ENCODE measurements around the gene SMYD1. TPM values are rescaled to one million over a fixed set of nuclear protein-coding genes. Genes with fewer than 3 reads are reported as not detected.

SMYD1 gene
- total RNA-seq, 2 donors from 2014 or later = not detected

- intact Hi-C loops (cut with DNase I) = no loop called here
- no peak for DNase-seq (ENCODE audit: low spot score)
Measured at GRCh38 chr2:88113069-88113468, 45.4 kb downstream of the SMYD1 start.

- DNase-seq (ENCODE audit: low spot score) = no peak
- intact Hi-C loops (cut with DNase I) = no loop called here
Measured at GRCh38 chr2:88114889-88115288, 47.3 kb downstream of the SMYD1 start.

GRCh38 chr2:88115825-88116518, 48.3 kb downstream of the SMYD1 start:
- intact Hi-C loops (cut with DNase I) = no loop called here
- DNase-seq (ENCODE audit: low spot score) = no peak

GRCh38 chr2:88116669-88117432, 49.2 kb downstream of the SMYD1 start:
- no peak for DNase-seq (ENCODE audit: low spot score)
- intact Hi-C loops (cut with DNase I) = no loop called here

GRCh38 chr2:88117973-88118372, 50.3 kb downstream of the SMYD1 start:
- no peak for DNase-seq (ENCODE audit: low spot score)
- intact Hi-C loops (cut with DNase I) = no loop called here

GRCh38 chr2:88121678-88122077, 54.1 kb downstream of the SMYD1 start:
- intact Hi-C loops (cut with DNase I) = no loop called here

GRCh38 chr2:88122141-88122884, 54.7 kb downstream of the SMYD1 start:
- intact Hi-C loops (cut with DNase I) = no loop called here
- DNase-seq (ENCODE audit: low spot score) = no peak

More at GRCh38 chr2:88121678-88122077, 54.1 kb downstream of the SMYD1 start:
- no peak for DNase-seq (ENCODE audit: low spot score)

GRCh38 chr2:88123164-88123974, 55.7 kb downstream of the SMYD1 start:
- DNase-seq (ENCODE audit: low spot score) = no peak
- intact Hi-C loops (cut with DNase I) = no loop called here

GRCh38 chr2:88123975-88124917, 56.6 kb downstream of the SMYD1 start:
- intact Hi-C loops (cut with DNase I) = no loop called here
- DNase-seq (ENCODE audit: low spot score) = no peak

- intact Hi-C loops (cut with DNase I) = no loop called here
- DNase-seq (ENCODE audit: low spot score) = no peak
Measured at GRCh38 chr2:88125344-88125923, 57.8 kb downstream of the SMYD1 start.

GRCh38 chr2:88125924-88126771, 58.5 kb downstream of the SMYD1 start:
- no peak for DNase-seq (ENCODE audit: low spot score)
- intact Hi-C loops (cut with DNase I) = no loop called here

GRCh38 chr2:88126772-88127637, 59.4 kb downstream of the SMYD1 start:
- intact Hi-C loops (cut with DNase I) = no loop called here
- no peak for DNase-seq (ENCODE audit: low spot score)

- DNase-seq (ENCODE audit: low spot score) = no peak
- intact Hi-C loops (cut with DNase I) = no loop called here
Measured at GRCh38 chr2:88127638-88127887, 59.9 kb downstream of the SMYD1 start.

- intact Hi-C loops (cut with DNase I) = no loop called here
- no peak for DNase-seq (ENCODE audit: low spot score)
Measured at GRCh38 chr2:88127888-88128653, 60.4 kb downstream of the SMYD1 start, which contains the start of gene FABP1. Gene FABP1 (minus strand): TSS chr2:88128062. CDS start chr2:88128017, 45 bp downstream.

- intact Hi-C loops (cut with DNase I) = no loop called here
- no peak for DNase-seq (ENCODE audit: low spot score)
Measured at GRCh38 chr2:88128654-88129312, 61.2 kb downstream of the SMYD1 start.

Measured in posterior vena cava (tissue), 2 donors.